Activated CD4-positive, alpha-beta T cell treated with anti-CD3 and anti-CD28 coated beads, Interleukin-2, amount 50 U/mL, for 16 hours (primary cell): Measurements from ENCODE around the gene MEGF11.
A peak's percentile ranks its signal among the peaks of the same experiment; 100 is the strongest.

ENCODE experiments used
- DNase-seq: peaks from one replicate; pipeline ENCODE4 v3.0.0-alpha.2; 2020

The MEGF11 gene

DNA sequence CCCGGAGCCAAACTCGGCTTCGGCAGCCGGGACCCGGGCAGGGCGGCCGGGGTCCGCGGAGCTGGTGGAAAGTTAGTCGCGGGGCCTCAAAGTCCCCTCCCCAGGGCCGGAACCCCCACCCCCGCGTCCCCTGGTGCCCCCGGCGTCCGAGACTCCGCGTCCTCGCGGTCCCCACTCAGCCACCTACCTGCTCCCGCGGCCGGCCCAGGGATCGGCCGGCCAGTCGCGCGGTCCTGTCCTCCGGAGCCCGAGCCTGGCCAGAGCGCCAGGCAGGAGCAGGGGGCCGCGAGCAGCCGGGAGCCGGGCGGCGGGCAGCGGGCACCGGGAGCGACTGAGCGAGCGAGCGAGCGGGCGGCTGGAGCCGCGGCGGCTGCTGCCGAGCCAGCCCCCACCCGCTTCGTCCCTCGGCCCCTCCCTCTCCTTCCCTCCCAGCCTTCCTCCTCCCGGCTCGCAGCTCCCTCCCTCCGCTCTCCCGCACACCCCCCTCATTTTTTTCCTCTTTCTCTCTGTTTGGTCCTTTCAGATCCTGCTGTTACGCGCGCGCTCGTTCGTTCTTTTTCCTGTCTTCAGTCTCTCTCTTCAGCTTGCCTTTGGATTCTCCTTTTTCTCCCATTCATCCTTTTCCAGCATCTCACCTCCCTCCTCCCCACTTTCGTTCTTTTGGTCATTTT lies at the start of gene MEGF11:
MEGF11 (minus strand) TSS at position 333 of the 671 bp plus-strand sequence. CDS start 125,347 bp downstream, outside the sequence.
- no peak for DNase-seq

DNA sequence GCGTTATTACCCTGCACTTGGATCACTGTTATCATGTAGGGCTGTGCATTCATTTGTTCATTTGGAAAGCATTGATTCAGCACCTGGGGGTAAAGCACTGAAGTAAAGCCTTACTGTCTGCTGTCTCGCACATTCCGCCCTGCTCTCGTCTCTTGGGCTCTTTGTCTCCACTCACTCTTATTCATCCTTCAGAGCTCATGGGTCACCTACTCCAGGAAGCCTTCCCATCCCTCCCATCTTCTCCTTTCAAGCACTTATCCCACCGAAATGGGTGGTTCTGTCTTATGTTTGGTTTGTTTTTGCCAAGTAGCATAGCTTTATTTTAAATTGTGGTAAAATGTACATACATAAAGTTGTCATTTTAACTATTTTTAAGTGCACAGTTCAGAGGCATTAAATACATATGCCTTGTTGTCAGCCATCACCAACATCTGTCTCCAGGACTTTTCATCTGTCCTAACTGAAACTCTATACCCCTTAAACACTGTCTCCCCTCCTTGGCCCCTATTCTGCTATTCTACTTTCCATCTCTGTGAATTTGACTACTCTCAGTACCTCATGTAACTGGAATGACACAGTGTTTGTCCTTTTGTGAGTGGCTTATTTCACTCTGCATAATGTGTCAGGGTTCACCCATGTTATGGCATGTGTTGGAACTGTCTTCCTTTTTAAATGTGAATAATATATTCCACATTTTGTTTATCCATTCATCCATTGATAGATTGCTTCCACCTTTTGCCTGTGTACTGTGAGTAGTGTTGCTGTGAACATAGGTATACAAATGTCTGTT lies 49.1 kb upstream of the MEGF11 start:
- DNase-seq: no peak

DNA sequence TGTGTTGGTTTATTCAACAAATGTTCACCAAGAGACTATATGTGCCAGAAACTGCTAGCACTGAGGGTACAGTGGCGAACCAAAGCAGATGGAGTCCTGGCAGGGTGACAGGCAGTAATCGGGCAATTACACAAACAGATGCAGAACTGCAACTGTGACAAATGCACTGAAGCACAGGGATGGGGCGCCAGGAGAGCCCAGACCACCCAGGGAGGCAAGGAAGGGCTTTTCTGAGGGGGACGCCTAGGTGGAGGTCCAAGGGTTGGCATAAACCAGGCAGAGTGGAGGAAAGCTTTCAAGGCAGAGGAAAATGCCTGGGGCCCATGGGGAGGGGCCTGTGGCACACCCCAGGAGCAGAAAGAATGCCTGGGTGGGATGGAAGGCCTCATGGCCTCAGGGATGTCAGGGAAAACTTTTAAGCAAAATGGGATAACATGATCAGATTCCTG lies 45.3 kb upstream of the MEGF11 start:
- DNase-seq: no peak

DNA sequence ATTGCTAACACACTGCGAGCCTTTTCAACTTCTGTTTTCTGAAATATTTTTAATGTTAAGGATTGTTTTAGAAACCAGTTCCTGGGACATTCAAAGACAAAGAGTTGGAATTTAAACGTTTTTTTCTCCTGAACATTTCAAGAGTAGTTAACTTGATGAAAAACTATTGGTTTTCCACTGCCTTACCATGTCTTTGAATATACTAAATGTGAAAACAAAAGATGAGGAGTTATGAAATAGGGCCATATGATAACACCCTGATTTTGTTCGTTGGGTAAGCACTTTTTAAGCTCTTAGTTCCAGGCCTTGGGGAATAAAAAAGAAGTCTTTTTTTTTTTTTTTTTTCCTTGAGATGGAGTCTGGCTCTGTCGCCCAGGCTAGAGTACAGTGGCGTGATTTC lies 42.6 kb upstream of the MEGF11 start:
- DNase-seq: no peak

DNA sequence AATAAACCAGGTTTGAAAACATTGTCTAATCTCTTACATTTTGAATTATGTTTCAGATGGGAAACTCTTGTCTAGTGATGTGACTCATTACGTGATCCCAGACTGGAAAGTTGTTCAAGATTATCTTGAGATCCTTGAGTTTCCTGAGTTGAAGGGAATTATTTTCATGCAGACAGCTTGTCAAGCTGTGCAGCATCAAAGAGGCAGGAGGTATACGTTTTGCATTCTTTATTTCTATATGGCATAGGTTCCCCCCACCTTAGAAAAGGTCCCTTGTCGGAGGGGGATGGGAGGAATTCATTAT lies 41.3 kb upstream of the MEGF11 start:
- peak; percentile 11 for DNase-seq

DNA sequence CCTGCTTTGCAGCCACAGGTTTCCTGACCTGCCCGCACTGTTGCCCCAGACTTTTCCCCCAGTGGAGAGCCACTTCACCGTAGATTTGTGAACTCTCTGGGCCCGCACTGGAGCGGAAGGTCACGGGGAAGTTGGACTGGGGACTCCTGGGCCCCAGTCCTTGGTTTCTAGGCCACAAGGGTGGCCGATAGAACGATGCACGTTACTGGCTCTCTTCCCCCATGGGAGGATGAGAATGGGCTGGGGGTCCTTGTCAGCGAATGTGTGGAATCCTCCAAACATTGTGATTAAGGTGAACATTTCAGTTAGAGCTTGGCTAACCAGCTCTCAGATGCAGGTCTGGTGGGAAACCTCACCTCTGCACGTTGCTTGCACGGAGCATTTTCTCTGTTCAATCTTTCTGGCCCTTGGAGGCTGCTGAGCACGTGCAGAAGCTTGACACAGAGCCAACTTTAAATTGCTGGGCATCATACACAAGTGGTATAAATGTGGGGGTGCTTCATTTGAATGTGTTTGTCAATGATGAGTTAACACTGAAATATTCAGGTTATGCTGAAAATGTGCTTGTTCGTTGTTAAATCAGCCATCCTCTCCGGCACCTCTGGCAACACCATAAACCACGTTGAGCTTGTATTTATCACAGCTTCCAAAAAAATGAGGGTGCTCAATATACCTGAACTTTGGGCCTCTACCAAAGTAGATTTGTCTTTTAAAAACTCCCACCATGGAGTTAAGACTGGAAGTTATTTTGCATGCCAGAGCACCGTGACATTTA lies 40.8 kb upstream of the MEGF11 start:
- DNase-seq: peak; percentile 41

DNA sequence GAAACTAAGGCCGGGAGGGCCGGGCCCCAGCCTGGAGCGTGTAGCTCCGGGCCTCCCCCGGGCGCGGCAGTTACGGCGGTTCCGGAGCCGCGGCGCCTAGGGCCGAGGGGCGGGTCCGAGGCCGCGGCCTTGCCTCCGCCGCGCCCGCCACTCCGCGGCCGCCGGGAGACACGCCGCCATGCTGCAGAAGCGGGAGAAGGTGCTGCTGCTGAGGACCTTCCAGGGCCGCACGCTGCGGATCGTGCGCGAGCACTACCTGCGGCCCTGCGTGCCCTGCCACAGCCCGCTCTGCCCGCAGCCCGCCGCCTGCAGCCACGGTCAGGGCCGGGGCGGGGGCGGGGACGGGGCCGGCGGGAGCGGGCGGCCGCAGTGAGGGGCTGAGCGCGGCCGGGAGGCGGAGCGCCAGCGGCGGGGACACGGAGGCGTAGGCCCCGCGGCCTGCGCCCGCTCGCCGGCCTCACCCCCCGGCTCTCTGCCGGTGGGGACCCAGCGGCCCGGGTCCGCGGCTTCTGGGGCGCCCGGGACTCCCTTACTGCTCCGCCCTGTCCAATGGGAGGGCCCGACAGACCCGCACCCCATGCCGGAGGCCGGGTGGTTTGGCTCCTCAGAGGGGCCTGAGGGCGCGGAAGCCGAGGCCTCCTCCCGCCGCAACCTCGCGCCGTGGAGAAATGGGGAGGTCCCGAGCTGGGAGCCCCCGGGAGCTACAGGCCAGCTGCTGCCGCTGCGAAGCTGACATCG lies 40.0 kb upstream of the MEGF11 start, which contains the start of gene DIS3L:
DIS3L (plus strand) TSS at position 150 of the 738 bp plus-strand sequence; CDS start at position 179, 29 bp downstream.
- DNase-seq: peak; percentile 70

DNA sequence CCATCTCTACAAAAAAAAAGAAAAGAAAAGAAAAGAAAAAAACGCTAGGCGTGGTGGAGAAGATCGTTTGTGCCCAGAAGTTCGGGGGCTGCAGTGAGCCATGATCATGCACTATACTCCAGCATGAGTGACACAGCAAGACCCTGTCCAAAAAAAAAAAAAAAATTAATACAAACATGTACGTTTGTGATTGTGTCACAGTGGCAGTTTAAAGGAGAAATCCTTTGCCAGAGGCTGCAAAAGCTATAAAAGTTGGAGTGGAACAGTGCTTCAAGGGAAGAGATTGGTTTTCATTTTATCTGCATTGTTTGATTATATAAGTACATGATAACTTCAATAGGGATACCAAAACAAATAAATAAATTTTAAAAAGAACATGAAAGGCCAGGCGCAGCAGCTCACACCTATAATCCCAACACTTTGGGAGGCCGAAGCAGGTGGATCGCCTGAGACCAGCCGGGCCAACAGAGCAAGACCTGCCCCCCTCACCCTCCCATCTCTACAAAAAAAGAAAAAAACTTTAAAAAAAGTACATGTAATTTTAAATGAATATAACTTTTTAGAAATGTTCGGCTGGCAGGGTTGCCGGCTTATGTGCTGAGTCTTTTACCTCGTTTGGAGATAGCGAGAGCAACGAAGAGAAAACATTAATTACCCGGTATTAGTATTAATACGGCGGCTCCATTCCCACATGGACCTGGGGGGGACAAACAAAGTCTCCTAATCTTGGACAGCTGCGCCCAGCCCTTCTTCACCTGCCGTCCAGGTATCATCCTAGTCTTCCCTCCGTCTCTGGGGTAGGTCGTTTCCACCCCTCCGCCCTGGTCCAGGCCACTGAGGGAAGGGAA lies 39.2 kb upstream of the MEGF11 start:
- DNase-seq: no peak

DNA sequence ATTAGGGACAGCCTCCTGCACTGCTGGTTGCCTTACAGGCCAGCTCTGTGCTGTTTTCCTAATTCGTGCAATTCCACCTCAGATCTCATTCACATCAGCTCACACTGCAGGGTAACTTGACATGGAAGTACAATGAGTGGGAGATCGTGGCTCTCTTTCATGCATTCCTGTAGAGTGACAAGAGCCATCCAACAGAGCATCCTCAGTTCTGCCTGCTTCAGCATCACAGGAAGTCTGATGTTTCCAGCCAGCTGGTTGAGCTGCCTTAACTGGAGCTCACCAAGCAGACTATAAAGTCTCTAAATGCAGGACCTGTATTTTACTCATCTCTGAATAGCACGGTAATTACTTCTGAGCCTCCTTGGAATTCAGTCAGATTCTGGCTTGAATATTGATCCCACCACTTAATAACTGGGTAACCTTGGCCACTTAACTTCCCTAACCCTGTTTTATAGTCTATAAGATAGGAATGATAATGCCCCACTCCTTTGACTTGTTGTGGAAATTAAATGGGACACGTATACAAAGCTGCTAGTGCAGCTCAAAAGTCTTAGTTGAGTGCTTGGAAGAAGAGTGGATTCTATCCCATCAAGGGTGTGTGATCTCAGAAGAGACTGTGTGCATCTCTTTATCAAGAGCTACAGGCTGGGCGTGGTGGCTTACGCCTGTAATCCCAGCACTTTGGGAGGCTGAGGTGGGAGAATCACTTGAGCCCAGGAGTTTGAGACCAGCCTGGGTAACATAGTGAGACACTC lies 38.4 kb upstream of the MEGF11 start:
- DNase-seq: no peak

DNA sequence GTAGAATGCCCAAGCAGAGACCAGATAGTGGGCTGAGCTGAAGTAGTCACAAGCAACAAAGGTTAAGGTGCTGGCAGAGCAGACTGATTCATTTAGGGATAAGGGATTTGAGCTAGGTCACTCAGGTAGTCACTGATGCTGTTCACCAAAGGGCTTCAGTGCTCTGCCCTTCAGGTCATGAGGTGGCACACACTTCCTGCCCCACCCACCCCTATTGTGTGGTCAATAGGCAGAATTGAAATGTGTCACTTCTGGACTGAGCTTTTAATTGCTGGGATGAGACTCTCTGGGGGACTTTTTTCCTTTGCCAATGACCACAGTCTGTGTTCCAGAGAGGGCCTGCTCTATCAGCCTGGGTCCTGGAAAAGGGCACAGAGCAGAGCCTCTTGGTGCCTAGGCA lies 37.0 kb upstream of the MEGF11 start:
- DNase-seq: peak; percentile 43

DNA sequence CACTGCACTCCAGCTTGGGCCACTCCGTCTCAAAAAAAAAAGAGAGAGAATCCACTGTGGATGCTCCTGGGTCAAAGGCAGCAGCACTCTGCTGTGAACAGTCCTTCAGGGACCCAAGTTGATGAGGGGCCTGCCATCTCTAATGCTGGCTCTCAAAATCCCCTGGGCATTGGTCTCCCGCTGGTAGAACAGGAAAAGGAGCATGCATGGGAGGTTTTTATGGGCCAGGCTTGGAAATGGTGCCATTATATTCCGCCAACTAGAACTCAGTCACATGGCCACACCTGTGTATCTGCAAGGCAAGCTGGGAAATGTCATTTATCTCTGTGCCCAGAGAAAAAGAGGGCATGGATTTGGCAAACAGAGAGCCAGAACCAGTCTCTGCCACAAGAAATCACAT lies 36.5 kb upstream of the MEGF11 start:
- no peak for DNase-seq

DNA sequence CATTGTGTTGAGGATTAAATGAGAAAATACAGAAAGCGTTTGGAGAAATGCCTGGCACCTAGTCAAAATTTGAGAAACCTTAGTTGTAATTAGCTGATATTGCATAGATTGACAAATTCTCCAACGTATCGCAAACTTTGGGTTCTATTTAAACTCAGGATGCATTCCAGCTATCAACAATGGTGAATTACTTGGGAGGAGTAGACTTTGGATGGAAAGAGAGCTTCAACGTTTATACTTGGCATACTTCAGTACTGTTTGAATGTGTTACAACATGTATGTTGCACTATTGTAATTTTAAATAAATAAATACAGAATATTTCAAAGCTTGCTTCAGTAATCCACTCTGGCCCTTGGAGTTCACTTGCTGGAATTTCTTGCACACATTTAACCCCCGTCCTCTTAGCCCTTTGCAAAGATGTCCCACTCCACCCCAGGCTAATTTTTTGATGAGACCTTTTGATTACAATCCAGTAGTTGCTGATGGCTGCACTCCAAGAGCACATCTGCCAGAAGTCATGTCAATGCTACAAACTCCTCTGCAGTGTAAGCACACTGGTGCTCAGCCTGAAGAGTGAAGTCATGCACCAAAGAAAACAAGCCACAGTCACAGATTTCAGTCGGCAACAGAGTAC lies 35.1 kb upstream of the MEGF11 start:
- no peak for DNase-seq

DNA sequence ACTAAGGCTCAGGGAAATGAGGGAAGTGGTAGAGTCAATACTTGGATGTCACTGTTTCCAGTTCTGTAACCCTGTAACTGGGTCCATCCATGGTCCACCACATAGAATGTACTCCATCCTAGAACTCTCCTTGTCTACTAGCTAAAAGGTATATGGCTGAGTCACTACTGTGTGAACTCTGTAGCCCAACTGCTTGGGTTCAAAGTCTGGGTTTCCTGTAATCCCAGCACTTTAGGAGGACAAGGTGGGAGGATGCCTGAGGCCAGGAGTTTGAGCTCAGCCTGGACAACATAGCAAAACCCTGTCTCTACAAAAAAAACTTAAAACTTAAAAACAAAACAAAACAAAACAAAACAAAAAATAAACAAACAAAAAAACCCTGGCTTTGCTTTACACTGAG lies 34.5 kb upstream of the MEGF11 start:
- no peak for DNase-seq

DNA sequence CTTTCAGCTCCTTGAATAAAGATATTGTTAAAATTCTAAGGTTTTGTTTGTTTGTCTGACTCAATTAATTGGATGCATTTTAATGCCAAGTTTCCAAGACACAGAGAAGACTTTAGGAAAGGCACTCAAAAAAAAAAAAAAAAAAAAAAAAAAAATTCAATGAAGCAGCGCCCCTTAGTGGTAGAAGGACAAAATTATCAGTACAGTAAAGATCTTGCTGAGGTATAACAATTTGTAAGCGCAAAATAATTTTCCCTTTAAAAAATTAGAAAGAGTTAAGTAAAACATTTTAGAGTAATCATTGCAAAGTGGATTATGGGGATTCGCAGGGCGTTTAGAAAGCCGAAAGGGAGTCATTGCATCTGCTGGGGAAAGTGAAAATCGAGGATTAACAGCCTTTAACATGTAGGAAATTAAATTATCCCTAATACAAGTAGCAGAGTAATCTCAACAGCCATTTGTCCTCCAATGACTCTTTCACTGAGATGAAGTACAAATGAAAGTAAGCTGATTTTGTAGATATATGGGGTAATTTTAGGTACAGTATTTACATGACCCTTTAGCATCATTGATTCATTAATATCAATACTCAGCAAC lies 34.0 kb upstream of the MEGF11 start:
- no peak for DNase-seq

DNA sequence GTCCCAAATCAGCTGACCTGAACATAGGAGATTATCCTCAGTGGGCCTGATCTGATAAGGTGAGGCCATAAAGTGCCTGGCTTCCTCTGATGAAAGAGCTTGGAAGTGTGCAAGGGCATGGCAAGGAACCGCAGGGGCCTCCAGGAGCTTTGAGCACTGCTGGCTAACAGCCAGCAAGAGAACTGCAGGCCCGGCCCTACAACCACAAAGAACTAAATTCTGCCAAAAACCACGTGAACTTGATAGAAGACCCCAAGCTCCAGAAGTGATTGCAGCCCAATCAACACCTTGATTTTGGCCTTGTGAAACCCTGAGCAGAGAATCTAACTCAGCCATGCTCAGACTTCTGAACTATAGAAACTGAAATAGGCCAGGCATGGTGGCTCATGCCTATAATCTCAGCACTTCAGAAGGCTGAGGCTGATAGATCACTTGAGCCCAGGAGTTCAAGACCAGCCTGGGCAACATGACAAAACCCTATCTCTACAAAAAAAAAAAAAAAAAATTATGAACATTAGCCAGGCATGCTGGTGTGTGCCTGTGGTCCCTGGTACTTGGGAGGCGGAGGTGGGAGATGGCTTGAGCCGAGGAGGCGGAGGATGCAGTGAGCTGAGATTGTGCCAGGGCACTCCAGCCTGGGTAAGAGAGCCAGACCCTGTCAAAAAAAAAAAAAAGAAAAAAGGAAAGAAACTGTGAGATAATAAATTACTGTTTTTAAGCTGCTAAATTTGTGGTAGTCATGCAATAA lies 32.2 kb upstream of the MEGF11 start:
- DNase-seq: no peak

DNA sequence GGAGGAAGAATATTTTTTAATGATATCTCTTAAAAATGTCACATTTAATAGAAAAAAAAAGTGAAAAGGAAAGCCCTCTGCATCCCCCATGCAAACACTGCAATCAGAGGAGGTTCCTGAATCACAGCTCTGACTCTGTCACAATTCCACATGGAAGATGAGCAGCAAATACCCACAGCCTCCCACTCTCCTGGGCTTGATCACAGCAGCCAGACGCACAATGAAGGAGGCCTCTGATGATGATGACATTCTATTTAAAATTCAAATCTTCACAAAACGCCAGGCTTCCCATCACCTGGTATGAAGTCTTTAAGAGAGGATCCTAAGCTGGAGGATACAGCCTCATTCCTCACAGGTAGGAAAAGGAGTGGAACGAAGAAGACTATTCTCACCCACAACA lies 30.7 kb upstream of the MEGF11 start:
- no peak for DNase-seq

DNA sequence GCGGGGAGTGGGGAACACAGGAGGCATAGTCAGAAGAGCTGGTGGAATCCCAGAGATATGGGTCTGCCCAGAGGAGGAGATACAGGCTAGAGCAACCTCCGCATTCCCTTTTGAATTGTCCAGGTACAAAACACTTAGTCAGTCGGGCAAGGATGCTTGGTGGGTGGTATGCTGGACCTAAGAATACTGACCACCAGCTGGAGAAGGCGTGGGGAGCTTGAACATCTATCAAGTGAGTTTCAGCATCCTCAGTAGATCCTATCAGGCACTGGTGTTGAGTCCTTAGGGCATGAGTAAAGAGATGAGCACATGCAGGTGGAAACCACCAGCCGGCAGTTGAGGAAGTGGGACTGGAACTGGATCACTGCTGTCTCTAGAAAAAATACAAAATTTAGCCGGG lies 25.1 kb upstream of the MEGF11 start:
- DNase-seq: no peak

DNA sequence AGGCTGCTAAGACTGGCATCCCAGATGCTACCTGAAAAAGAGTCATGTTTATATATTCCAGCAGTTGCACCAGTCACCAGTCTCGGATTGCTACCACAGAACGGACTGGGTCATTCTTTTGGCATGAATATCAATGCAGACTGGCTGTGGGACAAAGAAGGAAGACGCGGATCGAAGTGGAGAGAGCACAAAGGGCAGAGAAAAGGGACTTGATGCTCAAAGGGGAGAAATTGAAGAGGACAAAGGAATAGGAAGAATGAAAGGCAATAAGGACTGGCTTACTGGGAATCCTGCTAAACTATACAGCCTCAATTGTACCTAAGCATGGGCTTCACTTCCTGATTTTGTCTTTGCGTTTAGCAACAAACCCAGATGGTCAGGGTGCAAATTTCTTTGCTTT lies 24.5 kb upstream of the MEGF11 start:
- no peak for DNase-seq

DNA sequence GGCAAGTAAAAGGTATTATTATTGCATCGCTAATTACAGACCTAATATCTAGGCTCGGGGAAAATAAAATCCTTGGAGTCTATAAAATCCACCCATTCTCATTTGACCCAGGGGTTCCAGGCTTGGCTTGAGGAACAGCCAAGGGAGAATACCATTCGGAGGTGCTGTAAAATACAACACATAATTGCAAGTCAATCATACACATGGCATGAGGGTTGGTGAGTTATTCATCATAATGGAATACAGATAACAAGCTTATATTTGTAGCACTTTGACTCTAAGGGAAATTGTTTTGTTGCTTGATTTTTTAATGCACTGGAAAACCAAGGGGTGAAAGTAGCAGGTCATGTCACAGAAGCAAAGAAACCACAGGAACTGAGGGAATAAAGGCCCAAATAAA lies 23.0 kb upstream of the MEGF11 start:
- no peak for DNase-seq

DNA sequence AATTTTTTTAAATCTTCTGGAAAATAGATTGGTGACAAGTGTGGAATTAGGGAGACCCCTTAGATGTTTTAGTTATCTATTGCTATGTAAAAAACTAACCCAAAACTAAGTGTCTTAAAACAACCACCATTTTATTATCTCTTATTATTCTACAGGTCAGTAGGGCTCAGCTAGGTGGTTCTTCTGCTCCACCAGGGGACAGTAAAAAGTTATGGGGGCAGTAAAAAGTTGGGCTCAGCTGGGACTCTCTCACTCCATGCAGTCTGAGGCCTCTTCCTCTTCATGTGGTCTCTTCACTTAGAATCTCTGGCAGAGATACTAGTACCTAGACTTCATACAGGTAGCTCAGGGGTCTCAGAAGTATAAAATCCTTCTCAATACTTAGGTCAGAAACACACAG lies 21.8 kb upstream of the MEGF11 start:
- no peak for DNase-seq
